HepG2 (cell line): ENCODE measurements around the gene B4GALT3. TPM values are rescaled to one million over a fixed set of nuclear protein-coding genes. Genes with fewer than 3 reads are reported as not detected.
A peak's percentile ranks its signal among the peaks of the same experiment; 100 is the strongest.

Source experiments
- ATF2 ChIP-seq: sonication (generic); formaldehyde crosslinking; IDR thresholded peaks from 2 replicates; pipeline ENCODE4 v1.4.0; 2020; ENCODE audit warnings: missing genetic modification reagents
- ATF4 ChIP-seq, 2 experiments: fragments of 450-650 bp in 1 of 2; sonication (generic) in 1 of 2; formaldehyde crosslinking; IDR thresholded peaks; 2 replicates each; pipeline versions ENCODE4 v1.5.0 to v1.8.0; 2020 to 2022; ENCODE audit warnings: mild to moderate bottlenecking in 1 of 2, missing genetic modification reagents in 1 of 2
- BCL6 ChIP-seq: IDR thresholded peaks from 2 replicates; pipeline ENCODE4 v1.6.1; 2016; ENCODE audit warnings: missing genetic modification reagents, missing compliant biosample characterization
- MTERF4 ChIP-seq: sonication (generic); formaldehyde crosslinking; IDR thresholded peaks from 2 replicates; pipeline ENCODE4 v1.8.0; 2023; ENCODE audit warnings: mild to moderate bottlenecking, missing genetic modification reagents
- NFIB ChIP-seq: sonication (generic); formaldehyde crosslinking; IDR thresholded peaks from 2 replicates; pipeline ENCODE4 v1.9.0; 2021; ENCODE audit warnings: missing genetic modification reagents, mild to moderate bottlenecking, borderline replicate concordance
- NFKBIZ ChIP-seq: IDR thresholded peaks from 2 replicates; pipeline ENCODE4 v1.6.1; 2018; ENCODE audit warnings: missing genetic modification reagents, missing compliant biosample characterization
- PPARG ChIP-seq: conservative IDR thresholded peaks from 2 replicates; pipeline ENCODE4 v1.6.1; 2016; ENCODE audit warnings: missing biosample characterization, missing genetic modification reagents
- RFXANK ChIP-seq: IDR thresholded peaks from 2 replicates; pipeline ENCODE4 v1.6.1; 2016
- RXRA ChIP-seq: sonication (generic); formaldehyde crosslinking; IDR thresholded peaks from 2 replicates; pipeline ENCODE4 v1.5.1; 2020; ENCODE audit warnings: missing genetic modification reagents
- SP2 ChIP-seq: sonication (generic); formaldehyde crosslinking; IDR thresholded peaks from 2 replicates; pipeline ENCODE4 v1.5.1; 2020; ENCODE audit warnings: mild to moderate bottlenecking, missing genetic modification reagents
- ZGPAT ChIP-seq: IDR thresholded peaks from 2 replicates; pipeline ENCODE4 v1.6.1; 2016; ENCODE audit warnings: mild to moderate bottlenecking
- ZNF407 ChIP-seq: sonication (generic); formaldehyde crosslinking; IDR thresholded peaks from one replicate; pipeline ENCODE4 v1.5.1; 2020; ENCODE audit warnings: mild to moderate bottlenecking, missing genetic modification reagents; ENCODE audit errors: not compliant biosample characterization
- ZSCAN5A ChIP-seq: sonication (generic); formaldehyde crosslinking; IDR thresholded peaks from 2 replicates; pipeline ENCODE4 v1.8.0; 2022; ENCODE audit warnings: mild to moderate bottlenecking, missing genetic modification reagents, borderline replicate concordance
- polyA plus RNA-seq, 8 experiments: library from polyadenylated mRNA; depleted of rRNA in 3 of 8; stranded (reverse) in 7 of 8; unstranded in 1 of 8; fragments of >200 nt; fragmentation: Illumina TruSeq in 4 of 8; extraction: Trizol in 4 of 8; gene quantifications; 2 replicates each; pipeline versions ENCODE4 v1.2.1 to v1.2.3, GENCODE V29; 2011 to 2016; ENCODE audit warnings: low read depth in 4 of 8, missing spikeins in 1 of 8, mixed read lengths in 1 of 8; ENCODE audit not compliant: insufficient read depth in 1 of 8
- total RNA-seq, 5 experiments: library from RNA; depleted of rRNA; stranded (reverse); fragments of >200 nt; fragmentation: Illumina TruSeq; extraction: Trizol; gene quantifications; 2 replicates each; pipeline ENCODE4 v1.2.3, GENCODE V29; 2016; ENCODE audit warnings: low read depth in 1 of 5

Gene B4GALT3
- total and polyA plus RNA-seq, 2 of the 13 experiments (the other 11 are each of a cell fraction or from before 2014, with no cell fraction given), result 35.6 to 40.4 TPM

GRCh38 chr1:161201836-161202712, 24.8 kb upstream of the B4GALT3 start, which contains the start of gene NDUFS2 (continued):
- TF ChIP-seq ZNF407 (no peak), MTERF4 (CRISPR knock-in tag) (peak; percentile 71), ZGPAT (CRISPR knock-in tag) (peak; percentile 89), NFKBIZ (CRISPR knock-in tag) (0 out of 2 replicates have a peak, but pooled peaks have one; percentile 13), RFXANK (CRISPR knock-in tag) (no peak), PPARG (no peak), ZSCAN5A (CRISPR knock-in tag) (peak; percentile 75; the same call in 1 of the 2 replicates), SP2 (peak; percentile 33; the same call in 1 of the 2 replicates), RXRA (CRISPR knock-in tag) (peak; percentile 40; the same call in 1 of the 2 replicates), ATF4 (CRISPR knock-in tag; IDR thresholded peaks at IDR 0.05) (0 out of 4 replicates have a peak, but pooled peaks of 1 of the 2 experiments have one; percentile 32), BCL6 (CRISPR knock-in tag) (no peak), ATF2 (no peak), NFIB (no peak)
- TF ChIP-seq, all 625 proteins: peak for 239
